Panc1 (cell line): ENCODE data around the gene ZFYVE27. TPM values are rescaled to one million over a fixed set of nuclear protein-coding genes. Genes with fewer than 3 reads are reported as not detected.

Source experiments
- ATAC-seq: fragments of 200-7000 bp; cut with Tn5 transposase; 2 replicates; pipeline ENCODE4 v1.9.1; 2020; ENCODE audit warnings: mild to moderate bottlenecking, moderate library complexity
- BruUV-seq: library from RNA; stranded (reverse); fragments of 400-500 nt; replicated peaks from 2 replicates; lab custom pipeline; 2021; lab: Mats Ljungman, UMichigan
- CTCF ChIA-PET: fragments of 300-600 bp; sonication (Branson Sonifier 250); formaldehyde crosslinking; loops from one replicate; lab custom pipeline; 2022; ENCODE audit warnings: antibody characterized with exemption; lab: Charles Lee
- POLR2A ChIA-PET: fragments of 300-600 bp; sonication (Branson Sonifier 250); formaldehyde crosslinking; loops from one replicate; lab custom pipeline; 2022; ENCODE audit warnings: antibody characterized with exemption; lab: Charles Lee
- DNase-seq: peaks from one replicate; pipeline ENCODE4 v3.0.0-alpha.2; 2010; ENCODE audit warnings: low read depth, low spot score
- H3K27ac ChIP-seq: 2 replicates; pipeline ENCODE4 v1.5.1; 2011; ENCODE audit warnings: mild to moderate bottlenecking, low read length, inconsistent platforms
- H3K27me3 ChIP-seq: fragments of 200-500 bp; sonication (Bioruptor generic); 2 replicates; pipeline ENCODE4 v1.6.0; 2014; ENCODE audit warnings: low read length, inconsistent platforms; ENCODE audit not compliant: control insufficient read depth, insufficient read depth
- H3K36me3 ChIP-seq: fragments of 200-500 bp; sonication (Bioruptor generic); 2 replicates; pipeline ENCODE4 v1.5.1; 2014; ENCODE audit warnings: inconsistent platforms, mild to moderate bottlenecking, low read length, moderate library complexity; ENCODE audit not compliant: control insufficient read depth, insufficient read depth
- H3K4me1 ChIP-seq: 2 replicates; pipeline ENCODE4 v1.5.1; 2011; ENCODE audit warnings: inconsistent platforms, mild to moderate bottlenecking, low read length, moderate library complexity; ENCODE audit not compliant: control insufficient read depth, insufficient read depth
- H3K4me3 ChIP-seq, 2 experiments: 2 replicates each; pipeline ENCODE4 v1.5.1; 2011 to 2012; ENCODE audit warnings: low read depth in 2 of 2, low read length in 2 of 2, mild to moderate bottlenecking in 2 of 2, inconsistent platforms in 1 of 2, moderate library complexity in 1 of 2
- H3K9me3 ChIP-seq: fragments of 200-500 bp; sonication (Bioruptor generic); 2 replicates; pipeline ENCODE4 v1.5.1; 2014; ENCODE audit warnings: low read depth, mild to moderate bottlenecking, inconsistent platforms, low read length, moderate library complexity; ENCODE audit not compliant: control insufficient read depth, insufficient read depth
- CTCF ChIP-seq: fragments of 450-650 bp; IDR thresholded peaks from 2 replicates; pipeline ENCODE4 v1.5.1; 2017; ENCODE audit warnings: mild to moderate bottlenecking
- POLR2AphosphoS5 ChIP-seq: IDR thresholded peaks from 2 replicates; pipeline ENCODE4 v1.6.1; 2012; ENCODE audit warnings: mild to moderate bottlenecking, low read depth, low read length, moderate library complexity
- REST ChIP-seq, 2 experiments: IDR thresholded peaks; 2 replicates each; pipeline ENCODE4 v1.6.1; 2011 to 2012; ENCODE audit warnings: low read depth in 2 of 2, control low read depth in 1 of 2, low read length in 1 of 2, mild to moderate bottlenecking in 1 of 2, moderate library complexity in 1 of 2; ENCODE audit not compliant: insufficient read depth in 1 of 2
- SIN3A ChIP-seq: IDR thresholded peaks from 2 replicates; pipeline ENCODE4 v1.6.1; 2012; ENCODE audit warnings: low read depth, mild to moderate bottlenecking, low read length, moderate library complexity, borderline replicate concordance; ENCODE audit not compliant: insufficient read depth
- TCF7L2 ChIP-seq: IDR thresholded peaks from 2 replicates; pipeline ENCODE4 v1.6.1; 2011; ENCODE audit warnings: mild to moderate bottlenecking, low read depth, low read length, inconsistent platforms
- in situ Hi-C: cut with HindIII; loops from 2 replicates; pipeline ENCODE4 v1.10.0; 2016; ENCODE audit warnings: low sequenced_read_pairs, low pct_unique_long_range_greater_than_20kb
- intact Hi-C: fragments of 100-400 bp; cut with micrococcal nuclease; formaldehyde crosslinking; loops from one replicate; pipeline ENCODE4 v1.10.0; 2022; ENCODE audit not compliant: unreplicated experiment
- total RNA-seq: library from RNA; stranded (reverse); gene quantifications from one replicate; pipeline ENCODE4 v1.2.1, GENCODE V29; 2021; ENCODE audit not compliant: unreplicated experiment

The ZFYVE27 gene
- total RNA-seq, 1 experiment from 2014 or later, result 37.9 TPM

GRCh38 chr10:97810446-97810845 is 73.5 kb downstream of the ZFYVE27 start:
- no peak overlapping the region for H3K4me3 ChIP-seq
- H3K9me3 ChIP-seq, result no peaks in the 10 kb centered on the region
- POLR2A ChIA-PET, result no interaction called here
- no TSS peak for BruUV-seq
- no peaks in the 10 kb centered on the region for H3K36me3 ChIP-seq
- no peak for DNase-seq
- no peak for TF ChIP-seq TCF7L2
- no peak for TF ChIP-seq REST (IDR thresholded peaks at IDR 0.05; ENCODE audit: insufficient read depth in 1 of 2, low read depth in 2 of 2, low read length in 1 of 2)
- TF ChIP-seq CTCF, result no peak
- no peak for TF ChIP-seq SIN3A
- no peak for TF ChIP-seq POLR2AphosphoS5
- no peak for ATAC-seq
- H3K27ac ChIP-seq, result no peak overlapping the region
- CTCF ChIA-PET, result interaction anchor here (1.2 kb wide), 1 partner anchor 59 kb away, joined by 3 read pairs; no protein-coding TSS in a partner anchor
- in situ Hi-C loops (no loop called here), intact Hi-C loops (no loop called here)
- no peaks in the 10 kb centered on the region for H3K27me3 ChIP-seq
- no peaks in the 10 kb centered on the region for H3K4me1 ChIP-seq

Other genes starting within 250 kb of the ZFYVE27 start
- 83.3 TPM for gene MMS19, start 238.7 kb upstream of the ZFYVE27 start, total RNA-seq
- 55.6 TPM for gene UBTD1, start 238.2 kb upstream of the ZFYVE27 start, total RNA-seq
- gene ANKRD2, start 164.3 kb upstream of the ZFYVE27 start, total RNA-seq, result 0.98 TPM
- 0.08 TPM for gene HOGA1, start 152.7 kb upstream of the ZFYVE27 start, total RNA-seq
- not detected for gene C10orf62, start 147.4 kb upstream of the ZFYVE27 start, total RNA-seq
- 17.9 TPM for gene MORN4, start 103.6 kb upstream of the ZFYVE27 start, total RNA-seq
- 22.8 TPM for gene PI4K2A, start 96.5 kb upstream of the ZFYVE27 start, total RNA-seq
- 8.0 TPM for gene AVPI1, start 49.9 kb upstream of the ZFYVE27 start, total RNA-seq
- gene MARVELD1, start 23.4 kb upstream of the ZFYVE27 start, total RNA-seq, result 53.1 TPM
- gene SFRP5, start 34.9 kb downstream of the ZFYVE27 start, total RNA-seq, result 0.64 TPM
- 1.5 TPM for gene GOLGA7B, start 112.7 kb downstream of the ZFYVE27 start, total RNA-seq